ENCODE results near the gene STAT4. TPM values are rescaled to one million over a fixed set of nuclear protein-coding genes. Genes with fewer than 3 reads are reported as not detected.

The STAT4 gene
- total RNA-seq, 4 donors from 2014 or later: 0.31 to 1.0 (median 0.73) TPM; not detected in 1

GRCh38 chr2:190986221-190986953 is 164.4 kb downstream of the STAT4 start:
- ATAC-seq (no peak), DNase-seq (no peak)
- in situ Hi-C loops (cut with MboI; ENCODE audit: low sequenced_read_pairs in 4 of 4) (no loop called here), intact Hi-C loops (cut with DNase I; ENCODE audit: low total_unique reads) (no loop called here)
- no peak overlapping the region for H3K27ac ChIP-seq
- TF ChIP-seq POLR2A (IDR thresholded peaks at IDR 0.05) (no peak), CTCF (IDR thresholded peaks at IDR 0.05 in 4 of 5, conservative IDR thresholded peaks at IDR 0.05 in 1 of 5) (no peak)
- peaks cover 0 to 97% of the 10 kb centered on the region in 2 donors for H3K36me3 ChIP-seq
- H3K9me3 ChIP-seq: no peaks in the 10 kb centered on the region
- H3K4me1 ChIP-seq: peaks cover 0 to 4% of the 10 kb centered on the region in 2 donors
- H3K4me3 ChIP-seq: no peak overlapping the region
- no peaks in the 10 kb centered on the region for H3K27me3 ChIP-seq

DNA sequence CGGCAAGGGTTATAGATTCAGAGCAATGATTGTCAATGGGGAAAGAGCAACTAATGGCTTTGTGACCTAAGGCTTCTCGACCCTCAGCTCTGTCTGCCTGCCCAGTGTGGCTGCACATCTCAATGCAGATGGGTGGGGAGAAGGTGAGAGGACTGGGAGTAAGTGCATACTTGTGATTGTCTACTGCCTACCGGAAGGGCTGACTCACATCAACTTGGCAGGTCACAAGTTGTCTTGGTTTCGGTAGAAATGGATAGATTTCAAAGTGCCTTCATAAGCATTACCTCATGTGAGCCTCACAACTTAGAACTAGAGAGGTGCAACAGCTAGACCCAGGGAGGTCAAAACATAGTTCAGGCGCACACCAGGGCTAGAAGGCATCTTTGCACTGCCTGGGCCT is 166.2 kb downstream of the STAT4 start:
- intact Hi-C loops (cut with DNase I; ENCODE audit: low total_unique reads): no loop called here
- TF ChIP-seq CTCF (IDR thresholded peaks at IDR 0.05 in 4 of 5, conservative IDR thresholded peaks at IDR 0.05 in 1 of 5) (no peak), POLR2A (IDR thresholded peaks at IDR 0.05) (no peak)
- H3K27me3 ChIP-seq: no peaks in the 10 kb centered on the region
- H3K27ac ChIP-seq: no peak overlapping the region
- H3K9me3 ChIP-seq: no peaks in the 10 kb centered on the region
- H3K4me1 ChIP-seq: no peaks in the 10 kb centered on the region
- H3K36me3 ChIP-seq: peaks cover 0 to 95% of the 10 kb centered on the region in 2 donors
- H3K4me3 ChIP-seq: no peak overlapping the region
- in situ Hi-C loops (cut with MboI; ENCODE audit: low sequenced_read_pairs in 4 of 4): no loop called here
- ATAC-seq (no peak), DNase-seq (no peak)

GRCh38 chr2:190982262-190983034 is 168.3 kb downstream of the STAT4 start:
- DNase-seq (no peak), ATAC-seq (no peak)
- H3K9me3 ChIP-seq: no peaks in the 10 kb centered on the region
- no peaks in the 10 kb centered on the region for H3K27me3 ChIP-seq
- H3K36me3 ChIP-seq: peaks cover 0 to 95% of the 10 kb centered on the region in 2 donors
- in situ Hi-C loops (cut with MboI; ENCODE audit: low sequenced_read_pairs in 4 of 4): no loop called here
- H3K4me3 ChIP-seq: no peak overlapping the region
- no peak for TF ChIP-seq POLR2A (IDR thresholded peaks at IDR 0.05)
- no peak for TF ChIP-seq CTCF (IDR thresholded peaks at IDR 0.05 in 4 of 5, conservative IDR thresholded peaks at IDR 0.05 in 1 of 5)
- H3K27ac ChIP-seq: no peak overlapping the region
- peaks cover 0 to 7% of the 10 kb centered on the region in 2 donors for H3K4me1 ChIP-seq
- intact Hi-C loops (cut with DNase I; ENCODE audit: low total_unique reads): no loop called here

GRCh38 chr2:190981733-190982132 is 169.1 kb downstream of the STAT4 start:
- intact Hi-C loops (cut with DNase I; ENCODE audit: low total_unique reads): no loop called here
- no peak for ATAC-seq
- H3K4me1 ChIP-seq: peaks cover 0 to 8% of the 10 kb centered on the region in 2 donors
- no peak for DNase-seq
- peaks cover 0 to 95% of the 10 kb centered on the region in 2 donors for H3K36me3 ChIP-seq
- TF ChIP-seq CTCF (IDR thresholded peaks at IDR 0.05 in 4 of 5, conservative IDR thresholded peaks at IDR 0.05 in 1 of 5) (no peak), POLR2A (IDR thresholded peaks at IDR 0.05) (no peak)
- no peaks in the 10 kb centered on the region for H3K27me3 ChIP-seq
- no peaks in the 10 kb centered on the region for H3K9me3 ChIP-seq
- H3K4me3 ChIP-seq: no peak overlapping the region
- in situ Hi-C loops (cut with MboI; ENCODE audit: low sequenced_read_pairs in 4 of 4): no loop called here
- no peak overlapping the region for H3K27ac ChIP-seq

Data from gastrocnemius medialis (tissue), 4 donors.